Measurements from ENCODE around the gene PTK6.
A peak's percentile ranks its signal among the peaks of the same experiment; 100 is the strongest.

PTK6 gene

GRCh38 chr20:63495741-63496595, 41.2 kb downstream of the PTK6 start (continued):
- no peak for TF ChIP-seq ZNF639 (tag by site-specific recombination; IDR thresholded peaks at IDR 0.05)
- TF ChIP-seq ZFP37 (tag by site-specific recombination; IDR thresholded peaks at IDR 0.05) = no peak
- no peak for TF ChIP-seq ZNF37A (tag by site-specific recombination; IDR thresholded peaks at IDR 0.05)
- TF ChIP-seq ZNF24 (tag by site-specific recombination; IDR thresholded peaks at IDR 0.05) = no peak
- no peak for TF ChIP-seq ZNF426 (tag by site-specific recombination; IDR thresholded peaks at IDR 0.05)
- no peak for TF ChIP-seq ZNF280D (tag by site-specific recombination; IDR thresholded peaks at IDR 0.05)
- no peak for TF ChIP-seq ZNF449 (tag by site-specific recombination; IDR thresholded peaks at IDR 0.05)
- TF ChIP-seq GLIS2 (tag by site-specific recombination; IDR thresholded peaks at IDR 0.05) = peak; percentile 83
- 0 out of 2 replicates have a peak, but pooled peaks have one; percentile 55 for TF ChIP-seq ZNF561 (tag by site-specific recombination; IDR thresholded peaks at IDR 0.05; ENCODE audit: borderline replicate concordance)
- no peak for TF ChIP-seq ZNF133 (tag by site-specific recombination; IDR thresholded peaks at IDR 0.05)
- TF ChIP-seq ZNF571 (tag by site-specific recombination; IDR thresholded peaks at IDR 0.05) = no peak
- TF ChIP-seq ZNF211 (tag by site-specific recombination; IDR thresholded peaks at IDR 0.05; ENCODE audit: low read depth) = no peak
- no peak for TF ChIP-seq HOXD13 (CRISPR knock-in tag; IDR thresholded peaks at IDR 0.05; ENCODE audit: borderline replicate concordance)
- TF ChIP-seq ZNF514 (tag by site-specific recombination; IDR thresholded peaks at IDR 0.05) = no peak
- no peak for TF ChIP-seq ZNF121 (tag by site-specific recombination; IDR thresholded peaks at IDR 0.05)
- TF ChIP-seq SALL2 (tag by site-specific recombination; IDR thresholded peaks at IDR 0.05; ENCODE audit: borderline replicate concordance) = no peak
- TF ChIP-seq ZNF138 (tag by site-specific recombination; IDR thresholded peaks at IDR 0.05; ENCODE audit: borderline replicate concordance) = 0 out of 2 replicates have a peak, but pooled peaks have one; percentile 5
- no peak for TF ChIP-seq PRDM10 (tag by site-specific recombination; IDR thresholded peaks at IDR 0.05)
- TF ChIP-seq GLIS1 (tag by site-specific recombination; IDR thresholded peaks at IDR 0.05) = 0 out of 2 replicates have a peak, but pooled peaks have one; percentile 52
- TF ChIP-seq ZNF184 (tag by site-specific recombination; IDR thresholded peaks at IDR 0.05) = no peak
- no peak for TF ChIP-seq SP3 (tag by site-specific recombination; IDR thresholded peaks at IDR 0.05)
- TF ChIP-seq ZNF174 (tag by site-specific recombination; IDR thresholded peaks at IDR 0.05) = no peak
- no peak for TF ChIP-seq ZNF324 (tag by site-specific recombination; IDR thresholded peaks at IDR 0.05)
- no peak for TF ChIP-seq ZNF529 (tag by site-specific recombination; IDR thresholded peaks at IDR 0.05; ENCODE audit: insufficient replicate concordance)
- no peak for TF ChIP-seq ZNF521 (tag by site-specific recombination; IDR thresholded peaks at IDR 0.05)
- TF ChIP-seq ZNF488 (tag by site-specific recombination; IDR thresholded peaks at IDR 0.05) = no peak
- no peak for TF ChIP-seq ZNF214 (tag by site-specific recombination; IDR thresholded peaks at IDR 0.05; ENCODE audit: borderline replicate concordance)
- TF ChIP-seq SETDB1 (IDR thresholded peaks at IDR 0.05; ENCODE audit: insufficient read length, low read length) = no peak
- TF ChIP-seq KLF10 (tag by site-specific recombination; IDR thresholded peaks at IDR 0.05) = no peak
- no peak for TF ChIP-seq MYNN (tag by site-specific recombination; IDR thresholded peaks at IDR 0.05; ENCODE audit: borderline replicate concordance)

Measured in HEK293 (cell line).